DOHH2 (cell line): ENCODE data around the gene KCNMA1.

ENCODE experiments used
- H3F3A ChIP-seq: fragments of 200-600 bp; sonication (generic), shearing (Covaris generic); 2 replicates; pipeline ENCODE4 v1.6.0; 2016; ENCODE audit warnings: antibody characterized with exemption, mild to moderate bottlenecking; ENCODE audit not compliant: control insufficient read depth, insufficient read depth
- H3K27ac ChIP-seq: fragments of 200-600 bp; sonication (generic); 2 replicates; pipeline ENCODE4 v1.5.1; 2014; ENCODE audit warnings: low read depth, mild to moderate bottlenecking, low read length, moderate library complexity
- H3K27me3 ChIP-seq: fragments of 200-600 bp; sonication (generic); 2 replicates; pipeline ENCODE4 v1.6.1; 2014; ENCODE audit warnings: mild to moderate bottlenecking, low read length, mixed read lengths; ENCODE audit not compliant: control insufficient read depth
- H3K36me3 ChIP-seq: fragments of 200-600 bp; sonication (generic); 2 replicates; pipeline ENCODE4 v1.6.1; 2014; ENCODE audit warnings: mild to moderate bottlenecking, low read length, moderate library complexity, mixed read lengths; ENCODE audit not compliant: control insufficient read depth
- H3K4me1 ChIP-seq: fragments of 200-600 bp; sonication (generic); 2 replicates; pipeline ENCODE4 v1.6.1; 2014; ENCODE audit warnings: mild to moderate bottlenecking, low read length, mixed read lengths; ENCODE audit not compliant: control insufficient read depth
- H3K4me2 ChIP-seq: fragments of 200-600 bp; sonication (generic); 2 replicates; pipeline ENCODE4 v1.6.0; 2014; ENCODE audit warnings: mild to moderate bottlenecking, low read length, moderate library complexity
- H3K4me3 ChIP-seq: fragments of 200-600 bp; sonication (generic); 2 replicates; pipeline ENCODE4 v1.5.1; 2014; ENCODE audit warnings: mild to moderate bottlenecking, low read length, mixed read lengths
- H3K79me2 ChIP-seq: fragments of 200-600 bp; sonication (generic); 2 replicates; pipeline ENCODE4 v1.6.1; 2014; ENCODE audit warnings: mild to moderate bottlenecking, low read length, mixed read lengths; ENCODE audit not compliant: control insufficient read depth
- H3K9me2 ChIP-seq: fragments of 200-600 bp; sonication (generic); replicated peaks from 2 replicates; pipeline ENCODE4 v1.6.1; 2014; ENCODE audit warnings: mild to moderate bottlenecking, low read length, mixed read lengths; ENCODE audit not compliant: control insufficient read depth
- H3K9me3 ChIP-seq: fragments of 200-600 bp; sonication (generic); 2 replicates; pipeline ENCODE4 v1.6.1; 2014; ENCODE audit warnings: antibody characterized with exemption, low read length, mixed read lengths; ENCODE audit not compliant: control insufficient read depth, insufficient read depth
- H4K20me1 ChIP-seq: fragments of 200-600 bp; sonication (generic); 2 replicates; pipeline ENCODE4 v1.6.0; 2014; ENCODE audit warnings: low read depth, mild to moderate bottlenecking, antibody characterized with exemption, low read length, moderate library complexity; ENCODE audit not compliant: control insufficient read depth, insufficient read depth
- CTCF ChIP-seq: fragments of 200-600 bp; sonication (generic); IDR thresholded peaks from one replicate; pipeline ENCODE4 v1.5.1; 2014; ENCODE audit warnings: antibody characterized with exemption, mild to moderate bottlenecking, low read depth, low read length; ENCODE audit not compliant: poor library complexity, severe bottlenecking
- EZH2phosphoT487 ChIP-seq: fragments of 200-600 bp; sonication (generic); IDR thresholded peaks from 2 replicates; pipeline ENCODE4 v1.6.1; 2017; ENCODE audit warnings: borderline replicate concordance, mild to moderate bottlenecking, antibody characterized with exemption, low read length, moderate library complexity, mixed read lengths

The KCNMA1 gene

DNA sequence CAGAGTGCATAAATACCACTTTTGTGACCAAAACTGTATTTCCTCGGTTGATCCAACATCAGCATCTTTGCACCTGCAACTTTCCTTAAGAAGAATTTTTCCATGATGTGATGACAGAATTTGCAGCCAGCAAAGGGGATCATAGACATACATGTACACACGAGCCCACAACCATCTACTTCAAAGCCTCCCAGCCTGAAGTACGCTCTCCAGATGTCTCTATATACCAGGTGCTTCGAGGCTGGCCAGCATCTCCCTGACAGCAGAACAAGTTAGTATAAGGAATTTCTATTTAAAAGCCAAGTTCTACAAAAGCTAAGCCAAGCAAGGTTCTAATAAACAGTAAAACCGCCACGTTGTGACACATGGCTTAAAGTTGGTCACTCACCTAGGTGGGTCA is 328.5 kb downstream of the KCNMA1 start:
- Histone ChIP-seq H3F3A (no peaks in the 10 kb centered on the region), H4K20me1 (no peaks in the 10 kb centered on the region), H3K27ac (no peak overlapping the region), H3K4me3 (no peak overlapping the region), H3K4me2 (no peak overlapping the region), H3K79me2 (no peaks in the 10 kb centered on the region), H3K27me3 (no peaks in the 10 kb centered on the region), H3K9me2 (no peaks in the 10 kb centered on the region), H3K4me1 (no peaks in the 10 kb centered on the region), H3K36me3 (no peaks in the 10 kb centered on the region), H3K9me3 (no peaks in the 10 kb centered on the region)
- no peak for TF ChIP-seq CTCF
- no peak for TF ChIP-seq EZH2phosphoT487

DNA sequence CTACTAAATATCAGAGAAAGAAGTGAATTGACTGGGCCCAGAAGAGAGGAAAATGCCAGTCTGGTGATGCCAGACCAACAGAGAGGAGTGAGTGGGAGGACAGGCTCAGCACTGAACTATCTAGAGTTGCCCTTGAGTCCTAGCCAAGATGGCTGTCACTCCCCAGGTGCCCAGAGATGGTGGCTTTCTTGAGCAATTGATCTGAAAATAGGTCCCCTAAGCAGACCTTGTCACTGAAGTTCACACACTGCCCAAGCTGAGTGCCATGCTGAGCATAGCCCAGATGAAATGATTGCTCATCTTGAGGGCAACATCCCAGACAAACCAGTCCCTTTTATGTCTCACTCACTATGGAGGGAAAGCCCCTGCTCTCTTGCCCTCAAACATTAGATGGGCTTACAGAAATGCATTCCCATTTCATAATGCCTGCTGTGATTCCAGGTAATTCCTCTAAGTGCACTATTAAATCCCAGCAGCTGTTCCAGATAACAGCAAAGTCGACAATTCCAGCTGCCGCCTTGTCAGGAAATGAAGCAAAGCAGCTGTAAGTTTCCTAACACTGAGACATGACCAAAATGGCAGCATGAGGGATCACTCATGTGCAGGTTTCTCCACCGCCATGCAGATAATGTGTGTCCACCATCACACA is 329.4 kb downstream of the KCNMA1 start:
- Histone ChIP-seq H3K27me3 (no peaks in the 10 kb centered on the region), H4K20me1 (no peaks in the 10 kb centered on the region), H3K36me3 (no peaks in the 10 kb centered on the region)

DNA sequence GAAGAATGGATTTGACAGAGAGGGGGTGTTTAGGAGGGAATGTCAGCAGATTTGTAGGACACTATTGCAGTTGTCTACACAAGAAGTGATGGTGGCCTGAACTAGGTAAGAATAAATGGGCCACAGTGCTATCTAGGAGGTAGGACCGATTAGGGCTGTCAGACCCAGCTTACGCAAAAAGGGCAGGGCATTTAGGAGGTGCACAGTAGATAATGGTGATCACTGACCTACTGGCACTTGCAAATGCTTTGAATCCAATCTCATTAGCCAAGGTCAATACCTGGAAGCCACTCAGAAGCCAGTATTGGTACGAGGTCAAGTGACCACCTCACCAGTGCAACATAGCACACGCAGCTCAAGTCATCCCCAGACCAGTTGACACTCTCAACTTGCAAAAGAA is 330.9 kb downstream of the KCNMA1 start:
- no peak overlapping the region for H3K4me2 ChIP-seq
- no peaks in the 10 kb centered on the region for H3K27me3 ChIP-seq
- no peaks in the 10 kb centered on the region for H3K36me3 ChIP-seq
- no peak overlapping the region for H3K27ac ChIP-seq
- H3K4me1 ChIP-seq: no peaks in the 10 kb centered on the region
- no peaks in the 10 kb centered on the region for H4K20me1 ChIP-seq
- H3K79me2 ChIP-seq: no peaks in the 10 kb centered on the region
- H3K4me3 ChIP-seq: no peak overlapping the region
- peaks cover 9% of the 10 kb centered on the region; the same call in 1 of the 2 replicates for H3K9me3 ChIP-seq
- no peaks in the 10 kb centered on the region for H3F3A ChIP-seq
- no peak for TF ChIP-seq CTCF
- H3K9me2 ChIP-seq: no peaks in the 10 kb centered on the region

More for the DNA sequence above, 329.4 kb downstream of the KCNMA1 start:
- Histone ChIP-seq H3K4me1 (no peaks in the 10 kb centered on the region), H3K79me2 (no peaks in the 10 kb centered on the region), H3K4me3 (no peak overlapping the region), H3K9me2 (no peaks in the 10 kb centered on the region), H3K27ac (no peak overlapping the region), H3K4me2 (no peak overlapping the region), H3F3A (no peaks in the 10 kb centered on the region), H3K9me3 (no peaks in the 10 kb centered on the region)
- TF ChIP-seq CTCF: no peak
- no peak for TF ChIP-seq EZH2phosphoT487
